DMS53 treated with DMSO at 0.1 percent for 48 hours (cell line): ENCODE results near the gene KRTAP10-9.
"Not testable (repeated sequence)": the region's sequence is repeated elsewhere in the genome, so short reads cannot be mapped to it uniquely, and the experiment has no call there.

ENCODE experiments used
- DNase-seq: peaks from one replicate; lab custom pipeline; 2025; ENCODE audit not compliant: unreplicated experiment; lab: John Stamatoyannopoulos, UW

Gene KRTAP10-9

GRCh38 chr21:44658913-44659595, 32.2 kb downstream of the KRTAP10-9 start:
- DNase-seq, result no peak

GRCh38 chr21:44661567-44661966, 34.7 kb downstream of the KRTAP10-9 start:
- DNase-seq, result not testable (repeated sequence)

GRCh38 chr21:44664691-44665090, 37.8 kb downstream of the KRTAP10-9 start:
- DNase-seq, result no peak

GRCh38 chr21:44666401-44667320, 39.8 kb downstream of the KRTAP10-9 start, which contains the start of gene KRTAP12-2:
TSS of gene KRTAP12-2 (minus strand) at chr21:44666927. CDS start at chr21:44666886, 41 bp downstream.
- DNase-seq, result no peak

GRCh38 chr21:44667612-44668011, 40.7 kb downstream of the KRTAP10-9 start:
- DNase-seq, result no peak

GRCh38 chr21:44670642-44671432, 43.9 kb downstream of the KRTAP10-9 start:
- DNase-seq, result no peak

- DNase-seq, result no peak
These were observed 45.0 kb downstream of the KRTAP10-9 start for GRCh38 chr21:44671911-44672310.

- DNase-seq, result no peak
These were observed 51.0 kb downstream of the KRTAP10-9 start for GRCh38 chr21:44677881-44678280.
